ENCODE measurements around the gene EFCAB8.

Gene EFCAB8

GRCh38 chr20:33009214-33010132 is 150.8 kb downstream of the EFCAB8 start:
- no peak for DNase-seq

GRCh38 chr20:33010133-33010504 is 151.4 kb downstream of the EFCAB8 start:
- DNase-seq: no peak

GRCh38 chr20:33010674-33011449 is 152.1 kb downstream of the EFCAB8 start:
- no peak for DNase-seq
